ENCODE data around the gene ZNF526.

ZNF526 gene

DNA sequence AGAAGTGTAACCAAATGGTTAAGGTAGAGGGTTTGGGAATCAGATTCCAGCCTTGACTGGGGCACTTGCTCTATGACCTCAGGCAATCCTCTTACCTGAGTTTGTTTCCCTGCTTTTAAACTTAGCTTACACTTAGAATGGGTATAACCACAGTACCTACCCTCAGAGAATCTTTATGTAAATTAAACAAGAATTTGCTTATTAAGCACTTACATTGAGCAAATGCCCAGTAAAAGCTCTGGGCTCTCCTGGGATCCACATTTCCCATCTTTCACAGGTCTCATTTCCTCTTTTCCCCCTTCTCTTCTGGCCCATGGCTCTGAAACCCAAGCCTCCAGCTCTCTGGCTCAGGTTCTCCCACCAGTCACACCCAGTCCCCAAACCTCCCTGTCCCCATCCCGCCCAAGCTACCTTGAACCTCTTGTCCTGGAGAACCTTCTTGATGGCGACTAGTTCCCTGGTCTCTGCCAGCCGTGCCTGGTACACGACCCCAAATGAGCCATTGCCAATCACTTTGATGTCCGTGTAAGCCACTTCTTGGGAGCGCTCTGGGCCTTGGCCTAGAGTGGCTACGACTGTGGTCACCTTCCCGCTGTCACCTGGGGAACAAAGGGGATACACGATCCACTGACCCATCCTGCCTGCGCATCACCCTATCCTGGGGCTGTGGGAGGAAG is 19.6 kb downstream of the ZNF526 start:
- TF ChIP-seq EZH2phosphoT487 (IDR thresholded peaks at IDR 0.05; ENCODE audit: borderline replicate concordance), result no peak
- TF ChIP-seq, protein P1, sequence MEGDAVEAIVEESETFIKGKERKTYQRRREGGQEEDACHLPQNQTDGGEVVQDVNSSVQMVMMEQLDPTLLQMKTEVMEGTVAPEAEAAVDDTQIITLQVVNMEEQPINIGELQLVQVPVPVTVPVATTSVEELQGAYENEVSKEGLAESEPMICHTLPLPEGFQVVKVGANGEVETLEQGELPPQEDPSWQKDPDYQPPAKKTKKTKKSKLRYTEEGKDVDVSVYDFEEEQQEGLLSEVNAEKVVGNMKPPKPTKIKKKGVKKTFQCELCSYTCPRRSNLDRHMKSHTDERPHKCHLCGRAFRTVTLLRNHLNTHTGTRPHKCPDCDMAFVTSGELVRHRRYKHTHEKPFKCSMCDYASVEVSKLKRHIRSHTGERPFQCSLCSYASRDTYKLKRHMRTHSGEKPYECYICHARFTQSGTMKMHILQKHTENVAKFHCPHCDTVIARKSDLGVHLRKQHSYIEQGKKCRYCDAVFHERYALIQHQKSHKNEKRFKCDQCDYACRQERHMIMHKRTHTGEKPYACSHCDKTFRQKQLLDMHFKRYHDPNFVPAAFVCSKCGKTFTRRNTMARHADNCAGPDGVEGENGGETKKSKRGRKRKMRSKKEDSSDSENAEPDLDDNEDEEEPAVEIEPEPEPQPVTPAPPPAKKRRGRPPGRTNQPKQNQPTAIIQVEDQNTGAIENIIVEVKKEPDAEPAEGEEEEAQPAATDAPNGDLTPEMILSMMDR (conservative IDR thresholded peaks at IDR 0.05; ENCODE audit: low read length), result no peak
- Histone ChIP-seq H2AFZ (ENCODE audit: low read length) (no peak overlapping the region), H3K79me2 (ENCODE audit: insufficient read depth, low read length) (peaks cover 37% of the 10 kb centered on the region), H3K9me2 (replicated peaks; ENCODE audit: low read depth, low read length) (no peaks in the 10 kb centered on the region), H3K9me3 (ENCODE audit: insufficient read depth, low read depth, low read length) (no peaks in the 10 kb centered on the region), H3F3A (ENCODE audit: low read depth) (no peaks in the 10 kb centered on the region), H3K27me3 (ENCODE audit: insufficient read depth, low read length, poor library complexity, severe bottlenecking) (no peaks in the 10 kb centered on the region), H3K4me3 (ENCODE audit: low read length, poor library complexity, severe bottlenecking) (peak overlapping the region; percentile 10), H3K36me3 (ENCODE audit: insufficient read depth, low read length) (peaks cover 18% of the 10 kb centered on the region; the same call in 1 of the 2 replicates), H3K4me1 (ENCODE audit: insufficient read depth, low read length, poor library complexity, severe bottlenecking) (peaks cover 27% of the 10 kb centered on the region), H3K4me2 (ENCODE audit: low read depth, low read length, poor library complexity, severe bottlenecking) (peak overlapping the region; percentile 90), H3K9ac (ENCODE audit: low read depth, low read length, poor library complexity, severe bottlenecking) (no peak overlapping the region), H4K20me1 (ENCODE audit: insufficient read depth, low read length, poor library complexity, severe bottlenecking) (peaks cover 10% of the 10 kb centered on the region)

DNA sequence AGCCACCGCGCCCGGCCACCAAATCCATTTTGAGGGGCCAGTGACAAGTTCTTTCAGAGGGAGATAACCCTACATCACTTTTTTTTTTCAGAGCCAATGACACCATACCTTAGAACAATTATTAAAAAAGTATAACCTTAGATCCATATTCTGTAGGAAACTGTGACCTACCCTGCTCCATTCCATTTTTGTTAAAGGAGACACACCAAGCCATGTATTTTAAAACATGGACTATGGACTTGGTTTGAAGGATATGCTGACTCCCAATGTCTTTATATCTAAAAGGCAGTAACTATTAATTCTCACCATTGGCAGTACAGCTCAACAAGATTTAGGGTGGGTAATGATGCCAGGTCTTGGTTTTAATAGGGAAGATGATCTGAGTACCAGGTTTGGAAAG is 21.2 kb downstream of the ZNF526 start:
- Histone ChIP-seq H3K4me2 (ENCODE audit: low read depth, low read length, poor library complexity, severe bottlenecking) (peak overlapping the region; percentile 90), H4K20me1 (ENCODE audit: insufficient read depth, low read length, poor library complexity, severe bottlenecking) (peaks cover 10% of the 10 kb centered on the region), H3K36me3 (ENCODE audit: insufficient read depth, low read length) (peaks cover 6% of the 10 kb centered on the region; the same call in 1 of the 2 replicates), H2AFZ (ENCODE audit: low read length) (no peak overlapping the region), H3K9me3 (ENCODE audit: insufficient read depth, low read depth, low read length) (no peaks in the 10 kb centered on the region), H3K9ac (ENCODE audit: low read depth, low read length, poor library complexity, severe bottlenecking) (peak overlapping the region; percentile 93), H3F3A (ENCODE audit: low read depth) (no peaks in the 10 kb centered on the region), H3K9me2 (replicated peaks; ENCODE audit: low read depth, low read length) (no peaks in the 10 kb centered on the region), H3K4me1 (ENCODE audit: insufficient read depth, low read length, poor library complexity, severe bottlenecking) (peaks cover 30% of the 10 kb centered on the region), H3K27me3 (ENCODE audit: insufficient read depth, low read length, poor library complexity, severe bottlenecking) (no peaks in the 10 kb centered on the region), H3K4me3 (ENCODE audit: low read length, poor library complexity, severe bottlenecking) (peak overlapping the region; percentile 78), H3K79me2 (ENCODE audit: insufficient read depth, low read length) (peaks cover 37% of the 10 kb centered on the region)
- TF ChIP-seq, protein P1 (conservative IDR thresholded peaks at IDR 0.05; ENCODE audit: low read length), result no peak
- TF ChIP-seq EZH2phosphoT487 (IDR thresholded peaks at IDR 0.05; ENCODE audit: borderline replicate concordance), result no peak

DNA sequence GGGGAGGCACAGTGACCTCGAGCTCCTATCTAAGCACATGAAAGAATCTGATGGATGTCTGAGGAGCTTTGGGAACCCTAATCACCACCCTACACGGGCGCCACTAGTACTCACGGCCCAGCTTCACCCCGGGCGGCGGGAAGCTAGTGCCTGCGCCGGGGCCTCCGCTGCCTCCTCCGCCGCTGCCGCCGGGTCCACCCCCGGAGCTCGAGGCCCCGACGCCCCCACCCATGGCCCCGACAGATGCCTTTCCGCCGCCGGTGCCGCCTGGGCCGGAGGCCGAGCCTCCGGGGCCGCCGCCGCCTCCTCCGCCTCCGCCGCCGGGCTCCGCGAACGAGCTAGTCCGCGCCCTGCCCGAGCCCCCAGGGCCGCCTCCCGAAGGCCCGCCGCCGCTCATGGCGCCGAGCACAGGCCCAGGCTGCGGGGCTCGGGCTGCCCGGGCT is 22.0 kb downstream of the ZNF526 start:
- H3K4me1 ChIP-seq (ENCODE audit: insufficient read depth, low read length, poor library complexity, severe bottlenecking), result peaks cover 30% of the 10 kb centered on the region
- H3K27me3 ChIP-seq (ENCODE audit: insufficient read depth, low read length, poor library complexity, severe bottlenecking), result no peaks in the 10 kb centered on the region
- peak overlapping the region; percentile 90 for H3K4me2 ChIP-seq (ENCODE audit: low read depth, low read length, poor library complexity, severe bottlenecking)
- H3K36me3 ChIP-seq (ENCODE audit: insufficient read depth, low read length), result no peaks in the 10 kb centered on the region
- H3K4me3 ChIP-seq (ENCODE audit: low read length, poor library complexity, severe bottlenecking), result peak overlapping the region; percentile 78
- peak overlapping the region; percentile 93 for H3K9ac ChIP-seq (ENCODE audit: low read depth, low read length, poor library complexity, severe bottlenecking)
- TF ChIP-seq, protein P1 (conservative IDR thresholded peaks at IDR 0.05; ENCODE audit: low read length), result no peak
- TF ChIP-seq EZH2phosphoT487 (IDR thresholded peaks at IDR 0.05; ENCODE audit: borderline replicate concordance), result no peak
- H3K9me3 ChIP-seq (ENCODE audit: insufficient read depth, low read depth, low read length), result no peaks in the 10 kb centered on the region
- peaks cover 37% of the 10 kb centered on the region for H3K79me2 ChIP-seq (ENCODE audit: insufficient read depth, low read length)
- H3F3A ChIP-seq (ENCODE audit: low read depth), result no peaks in the 10 kb centered on the region
- peaks cover 8% of the 10 kb centered on the region for H4K20me1 ChIP-seq (ENCODE audit: insufficient read depth, low read length, poor library complexity, severe bottlenecking)
- no peak overlapping the region for H2AFZ ChIP-seq (ENCODE audit: low read length)
- no peaks in the 10 kb centered on the region for H3K9me2 ChIP-seq (replicated peaks; ENCODE audit: low read depth, low read length)

Data from Loucy (cell line).